ENCODE results near the gene MISP.

DNA sequence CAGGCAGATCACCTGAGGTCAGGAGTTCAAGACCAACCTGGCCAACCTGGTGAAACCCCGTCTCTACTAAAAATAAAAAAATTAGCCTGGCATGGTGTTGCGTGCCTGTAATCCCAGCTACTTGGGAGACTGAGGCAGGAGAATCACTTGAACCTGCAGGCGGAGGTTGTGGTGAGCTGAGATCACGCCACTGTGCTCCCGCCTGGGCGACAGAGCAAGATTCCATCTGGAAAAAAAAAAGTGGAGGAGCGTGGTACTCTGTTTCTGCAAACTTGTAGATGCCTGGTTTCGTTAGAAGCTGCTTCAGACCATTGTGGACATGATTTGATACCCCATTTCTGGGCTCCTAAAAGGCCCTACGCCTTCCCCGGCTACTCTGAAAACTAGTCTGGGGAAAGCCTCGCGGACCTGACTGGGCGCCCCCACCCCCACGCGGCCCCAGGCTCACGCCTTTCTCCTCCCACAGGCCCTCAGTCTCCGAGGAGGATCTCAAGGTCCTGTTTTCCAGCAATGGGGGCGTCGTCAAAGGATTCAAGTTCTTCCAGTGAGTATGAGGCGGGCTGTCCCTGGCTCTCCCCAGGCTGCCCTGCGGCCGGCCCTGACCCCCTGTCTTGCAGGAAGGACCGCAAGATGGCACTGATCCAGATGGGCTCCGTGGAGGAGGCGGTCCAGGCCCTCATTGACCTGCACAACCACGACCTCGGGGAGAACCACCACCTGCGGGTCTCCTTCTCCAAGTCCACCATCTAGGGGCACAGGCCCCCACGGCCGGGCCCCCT, 59.4 kb downstream of the MISP start:
- TF ChIP-seq CTCF (IDR thresholded peaks at IDR 0.05) (no peak), EZH2 (IDR thresholded peaks at IDR 0.05; ENCODE audit: borderline replicate concordance, insufficient read depth, low read depth, low read length, poor library complexity, severe bottlenecking) (no peak)
